Loucy (cell line): Measurements from ENCODE around the gene CEP131.

ENCODE experiments used
- H2AFZ ChIP-seq: fragments of 200-600 bp; sonication (generic); 2 replicates; pipeline ENCODE4 v1.6.0; 2016; ENCODE audit warnings: antibody characterized with exemption, mild to moderate bottlenecking, low read length, moderate library complexity
- H3F3A ChIP-seq: fragments of 200-600 bp; 2 replicates; pipeline ENCODE4 v1.6.0; 2016; ENCODE audit warnings: antibody characterized with exemption, low read depth, mild to moderate bottlenecking
- H3K27me3 ChIP-seq: fragments of 200-600 bp; sonication (generic); 2 replicates; pipeline ENCODE4 v1.6.1; 2014; ENCODE audit warnings: low read length, mild to moderate bottlenecking; ENCODE audit not compliant: insufficient read depth, poor library complexity, severe bottlenecking
- H3K36me3 ChIP-seq: fragments of 200-600 bp; sonication (generic); 2 replicates; pipeline ENCODE4 v1.6.1; 2016; ENCODE audit warnings: low read length; ENCODE audit not compliant: insufficient read depth
- H3K4me1 ChIP-seq: fragments of 200-600 bp; sonication (generic); 2 replicates; pipeline ENCODE4 v1.5.1; 2014; ENCODE audit warnings: low read length, mild to moderate bottlenecking; ENCODE audit not compliant: insufficient read depth, poor library complexity, severe bottlenecking
- H3K4me2 ChIP-seq: fragments of 200-600 bp; sonication (generic); 2 replicates; pipeline ENCODE4 v1.6.0; 2014; ENCODE audit warnings: antibody characterized with exemption, low read length, low read depth, mild to moderate bottlenecking; ENCODE audit not compliant: poor library complexity, severe bottlenecking
- H3K4me3 ChIP-seq: fragments of 200-600 bp; sonication (generic); 2 replicates; pipeline ENCODE4 v1.5.1; 2014; ENCODE audit warnings: low read length, mild to moderate bottlenecking, mixed read lengths; ENCODE audit not compliant: poor library complexity, severe bottlenecking
- H3K79me2 ChIP-seq: fragments of 200-600 bp; sonication (generic); 2 replicates; pipeline ENCODE4 v1.6.1; 2014; ENCODE audit warnings: low read length; ENCODE audit not compliant: insufficient read depth
- H3K9ac ChIP-seq: fragments of 200-600 bp; sonication (generic); 2 replicates; pipeline ENCODE4 v1.6.0; 2014; ENCODE audit warnings: mild to moderate bottlenecking, low read depth, low read length, moderate library complexity; ENCODE audit not compliant: poor library complexity, severe bottlenecking
- H3K9me2 ChIP-seq: fragments of 200-600 bp; sonication (generic); replicated peaks from 2 replicates; pipeline ENCODE4 v1.6.1; 2016; ENCODE audit warnings: low read depth, low read length, mixed read lengths
- H3K9me3 ChIP-seq: fragments of 200-600 bp; sonication (generic); 2 replicates; pipeline ENCODE4 v1.6.1; 2014; ENCODE audit warnings: mild to moderate bottlenecking, antibody characterized with exemption, low read length, low read depth; ENCODE audit not compliant: insufficient read depth
- H4K20me1 ChIP-seq: fragments of 200-600 bp; sonication (generic); 2 replicates; pipeline ENCODE4 v1.6.0; 2014; ENCODE audit warnings: antibody characterized with exemption, low read length, mild to moderate bottlenecking; ENCODE audit not compliant: insufficient read depth, poor library complexity, severe bottlenecking
- CTCF ChIP-seq: fragments of 200-600 bp; sonication (generic); conservative IDR thresholded peaks from 2 replicates; pipeline ENCODE4 v1.5.1; 2014; ENCODE audit warnings: mild to moderate bottlenecking, antibody characterized with exemption, low read length
- EZH2phosphoT487 ChIP-seq: fragments of 200-600 bp; IDR thresholded peaks from 2 replicates; pipeline ENCODE4 v1.6.1; 2018; ENCODE audit warnings: antibody characterized with exemption, mild to moderate bottlenecking, moderate library complexity, borderline replicate concordance

CEP131 gene

GRCh38 chr17:81238815-81239713, 16.3 kb upstream of the CEP131 start, which contains the start of the genes NDUFAF8 and TEPSIN:
TSS of gene NDUFAF8 (plus strand) at chr17:81239318. CDS start at chr17:81239364, 46 bp downstream.
TSS of gene TEPSIN (minus strand) at chr17:81239055. CDS start at chr17:81239033, 22 bp downstream.
- peaks cover 59% of the 10 kb centered on the region for H3K79me2 ChIP-seq
- H3K4me3 ChIP-seq = peak within 1 kb of the TSS; percentile 95
- peaks cover 35% of the 10 kb centered on the region for H3K4me1 ChIP-seq
- no peaks in the 10 kb centered on the region for H3K9me3 ChIP-seq
- H3K9me2 ChIP-seq = no peaks in the 10 kb centered on the region
- TF ChIP-seq CTCF (no peak), EZH2phosphoT487 (no peak)
- H2AFZ ChIP-seq = peak within 1 kb of the TSS; percentile 90
- H3K9ac ChIP-seq = peak within 1 kb of the TSS; percentile 90
- H3K36me3 ChIP-seq = no peaks in the 10 kb centered on the region
- no peaks in the 10 kb centered on the region for H3F3A ChIP-seq
- peaks cover 22% of the 10 kb centered on the region for H4K20me1 ChIP-seq
- peak within 1 kb of the TSS; percentile 97 for H3K4me2 ChIP-seq
- no peaks in the 10 kb centered on the region for H3K27me3 ChIP-seq

GRCh38 chr17:81238490-81238814, 15.7 kb upstream of the CEP131 start:
- Histone ChIP-seq H3K9me2 (no peaks in the 10 kb centered on the region), H3K27me3 (no peaks in the 10 kb centered on the region), H2AFZ (peak overlapping the region; percentile 90), H3K36me3 (no peaks in the 10 kb centered on the region), H3F3A (no peaks in the 10 kb centered on the region), H3K9ac (peak overlapping the region; percentile 90), H3K9me3 (no peaks in the 10 kb centered on the region), H3K4me1 (peaks cover 35% of the 10 kb centered on the region), H3K79me2 (peaks cover 59% of the 10 kb centered on the region), H4K20me1 (peaks cover 22% of the 10 kb centered on the region), H3K4me2 (peak overlapping the region; percentile 92), H3K4me3 (peak overlapping the region; percentile 95)
- TF ChIP-seq EZH2phosphoT487 = no peak
- no peak for TF ChIP-seq CTCF

GRCh38 chr17:81237591-81238489, 15.1 kb upstream of the CEP131 start:
- Histone ChIP-seq H3K9me3 (no peaks in the 10 kb centered on the region), H3K9me2 (no peaks in the 10 kb centered on the region), H3K9ac (peak overlapping the region; percentile 90), H3K4me2 (peak overlapping the region; percentile 92), H3K36me3 (peaks cover under 1% of the 10 kb centered on the region; the same call in 1 of the 2 replicates), H3K4me3 (peak overlapping the region; percentile 95), H3K79me2 (peaks cover 59% of the 10 kb centered on the region), H4K20me1 (peaks cover 22% of the 10 kb centered on the region), H3F3A (no peaks in the 10 kb centered on the region), H3K4me1 (peaks cover 35% of the 10 kb centered on the region), H3K27me3 (no peaks in the 10 kb centered on the region), H2AFZ (no peak overlapping the region)
- TF ChIP-seq CTCF (no peak), EZH2phosphoT487 (no peak)
